Lung (tissue), 12 donors: ENCODE data around the gene P2RX6. TPM values are rescaled to one million over a fixed set of nuclear protein-coding genes. Genes with fewer than 3 reads are reported as not detected.

Experiments
- ATAC-seq: fragments of 200-7000 bp; cut with Tn5 transposase; one replicate; pipeline ENCODE4 v1.9.1; 2020; ENCODE audit warnings: moderate number of reproducible peaks; ENCODE audit not compliant: insufficient read depth, low FRiP score
- DNase-seq, 3 donors: peaks; one replicate each; pipeline ENCODE4 v3.0.0-alpha.2; 2013 to 2017
- H3K27ac ChIP-seq, 2 donors: one replicate each; pipeline ENCODE4 v1.5.1; 2013; ENCODE audit warnings: mild to moderate bottlenecking in 2 of 2, moderate library complexity in 2 of 2, control low read depth in 1 of 2, inconsistent platforms in 1 of 2, low read depth in 1 of 2, low read length in 1 of 2
- H3K27me3 ChIP-seq, 3 donors: one replicate each; pipeline ENCODE4 v1.5.1; 2013; ENCODE audit warnings: low read length in 2 of 3; ENCODE audit not compliant: control insufficient read depth in 3 of 3, insufficient read depth in 3 of 3
- H3K36me3 ChIP-seq, 4 donors: one replicate each; pipeline ENCODE4 v1.5.1; 2013; ENCODE audit warnings: low read length in 4 of 4, mild to moderate bottlenecking in 1 of 4, moderate library complexity in 1 of 4; ENCODE audit not compliant: control insufficient read depth in 4 of 4, insufficient read depth in 4 of 4
- H3K4me1 ChIP-seq, 5 donors: one replicate each; pipeline ENCODE4 v1.5.1; 2013; ENCODE audit warnings: low read length in 5 of 5, mild to moderate bottlenecking in 2 of 5, moderate library complexity in 1 of 5; ENCODE audit not compliant: control insufficient read depth in 5 of 5, insufficient read depth in 5 of 5
- H3K4me3 ChIP-seq: one replicate; pipeline ENCODE4 v1.5.1; 2013; ENCODE audit warnings: mild to moderate bottlenecking, control low read depth, moderate library complexity
- H3K9ac ChIP-seq, 2 donors: one replicate each; pipeline ENCODE4 v1.5.1; 2013; ENCODE audit warnings: low read length in 2 of 2, control low read depth in 1 of 2; ENCODE audit not compliant: insufficient read depth in 1 of 2
- H3K9me3 ChIP-seq, 4 donors: one replicate each; pipeline ENCODE4 v1.5.1; 2013; ENCODE audit warnings: low read length in 3 of 4, mild to moderate bottlenecking in 1 of 4, moderate library complexity in 1 of 4; ENCODE audit not compliant: control insufficient read depth in 4 of 4, insufficient read depth in 3 of 4
- CTCF ChIP-seq: IDR thresholded peaks from 2 replicates; pipeline ENCODE4 v1.5.1; 2012; ENCODE audit warnings: mild to moderate bottlenecking; ENCODE audit errors: control extremely low read depth, extremely low read depth
- WGBS, 2 donors: extraction: QIAGEN DNeasy Blood & Tissue Kit; methylation state at CpG; one replicate each; pipeline ENCODE4 v1.1.7; 2013; 5-methylcytosine and 5-hydroxymethylcytosine counted together
- polyA plus RNA-seq, 2 donors: library from polyadenylated mRNA; stranded (reverse); fragments of 200-250 nt; gene quantifications; one replicate each; pipeline ENCODE4 v1.2.1, GENCODE V29; 2013
- total RNA-seq, 2 donors: library from RNA; depleted of rRNA in 1 of 2; stranded (reverse); fragments of >200 nt in 1 of 2; gene quantifications; one replicate each; pipeline ENCODE4 v1.2.1, GENCODE V29; 2014 to 2021
- donor health status: control.
- donor health status: control.
- donor health status: Bipolar disorder and iron deficiency.
- donor health status: healthy.
- donor health status: DM: yes; HTN: yes; CAD: no.

Gene P2RX6
- total and polyA plus RNA-seq, 4 donors: 0.21 to 2.2 (median 0.93) TPM

DNA sequence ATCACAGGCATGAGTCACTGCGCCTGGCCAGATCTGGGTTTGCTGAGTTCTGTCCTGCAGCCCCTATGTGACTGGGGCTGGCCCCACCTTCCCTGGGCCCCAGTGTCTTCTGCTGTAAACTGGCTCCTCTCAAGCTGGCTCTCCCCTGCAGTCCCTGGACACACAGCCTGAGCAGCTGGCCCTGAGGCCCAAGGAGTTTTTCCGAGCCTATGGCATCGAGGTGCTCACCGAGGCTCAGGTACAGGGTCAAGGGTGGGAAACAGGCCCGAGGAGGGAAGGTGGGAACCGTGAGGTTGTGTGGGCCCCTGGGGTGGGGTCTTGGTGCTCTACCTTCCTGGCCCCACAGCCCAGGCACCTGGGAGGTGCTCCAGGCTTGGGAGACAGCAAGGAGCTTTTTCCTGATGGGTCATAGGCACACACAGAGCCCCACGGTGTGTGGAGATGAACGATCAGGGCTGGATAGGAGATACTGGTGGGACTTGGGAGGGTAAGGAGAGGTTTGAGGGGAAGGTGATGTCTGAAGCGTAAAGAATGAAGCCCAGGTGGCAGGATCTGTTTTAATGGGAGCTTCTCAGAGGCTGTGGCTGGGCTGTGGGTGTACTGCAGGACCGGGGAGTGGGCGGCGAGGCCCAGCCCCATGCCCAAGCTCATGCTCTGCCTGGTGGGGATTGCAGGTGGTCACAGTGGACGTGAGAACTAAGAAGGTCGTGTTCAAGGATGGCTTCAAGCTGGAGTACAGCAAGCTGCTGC lies 39.2 kb upstream of the P2RX6 start:
- H3K4me3 ChIP-seq: no peak overlapping the region
- H3K36me3 ChIP-seq: no peaks in the 10 kb centered on the region
- peaks cover 0 to 11% (median 0%) of the 10 kb centered on the region in 5 donors for H3K4me1 ChIP-seq
- no peak overlapping the region for H3K27ac ChIP-seq
- H3K27me3 ChIP-seq: peaks cover 0 to 3% (median 0%) of the 10 kb centered on the region in 3 donors
- DNase-seq: no peak
- 79 to 88% methylated on average over 14 of the region's 14 CpGs for WGBS, 2 donors
- no peak for TF ChIP-seq CTCF
- peaks cover 0 to 3% (median 0%) of the 10 kb centered on the region in 4 donors for H3K9me3 ChIP-seq
- no peak for ATAC-seq
- no peak overlapping the region for H3K9ac ChIP-seq

GRCh38 chr22:20976291-20976877 lies 38.6 kb upstream of the P2RX6 start:
- no peak overlapping the region for H3K9ac ChIP-seq
- H3K4me3 ChIP-seq: no peak overlapping the region
- no peak for TF ChIP-seq CTCF
- H3K36me3 ChIP-seq: no peaks in the 10 kb centered on the region
- ATAC-seq: no peak
- H3K27ac ChIP-seq: no peak overlapping the region
- WGBS, 2 donors: 82 to 88% methylated on average over 24 of the region's 24 CpGs
- DNase-seq: no peak
- peaks cover 0 to 3% (median 0%) of the 10 kb centered on the region in 4 donors for H3K9me3 ChIP-seq
- peaks cover 0 to 17% (median 3%) of the 10 kb centered on the region in 5 donors for H3K4me1 ChIP-seq
- H3K27me3 ChIP-seq: peaks cover 0 to 3% (median 0%) of the 10 kb centered on the region in 3 donors

DNA sequence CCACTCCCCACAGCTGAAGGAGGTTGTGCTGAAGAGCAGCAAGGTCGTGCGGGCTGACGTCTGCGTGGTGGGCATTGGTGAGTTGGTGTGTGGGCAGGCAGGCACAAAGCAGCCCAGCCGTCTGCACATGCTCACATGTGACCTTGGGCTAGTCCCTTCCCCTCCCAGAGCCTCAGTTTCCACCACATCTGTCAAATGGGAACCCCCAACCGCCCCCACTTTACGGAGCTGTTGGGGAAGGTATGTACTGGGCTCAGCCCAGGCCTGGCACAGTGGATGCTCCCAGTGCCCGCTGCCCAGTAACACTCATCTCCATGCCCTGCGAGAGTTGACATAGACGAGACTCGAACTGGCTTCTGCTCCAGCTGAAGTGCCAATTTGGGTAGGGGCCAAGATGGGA lies 37.9 kb upstream of the P2RX6 start:
- DNase-seq (no peak), ATAC-seq (no peak)
- Histone ChIP-seq H3K27ac (no peak overlapping the region), H3K4me1 (peaks cover 0 to 18% (median 5%) of the 10 kb centered on the region in 5 donors), H3K27me3 (peaks cover 0 to 3% (median 0%) of the 10 kb centered on the region in 3 donors), H3K9ac (no peak overlapping the region), H3K4me3 (no peak overlapping the region), H3K9me3 (peaks cover 0 to 3% (median 0%) of the 10 kb centered on the region in 4 donors), H3K36me3 (no peaks in the 10 kb centered on the region)
- no peak for TF ChIP-seq CTCF
- 84 to 89% methylated on average over 11 of the region's 11 CpGs for WGBS, 2 donors
